Right atrium auricular region (tissue), 2 donors: ENCODE data around the gene KASH5. TPM values are rescaled to one million over a fixed set of nuclear protein-coding genes. Genes with fewer than 3 reads are reported as not detected.
"Not testable (repeated sequence)": the region's sequence is repeated elsewhere in the genome, so short reads cannot be mapped to it uniquely, and the experiment has no call there.

Source experiments
- DNase-seq: peaks from one replicate; pipeline ENCODE4 v3.0.0-alpha.2; 2019; ENCODE audit warnings: low spot score
- H3K27ac ChIP-seq, 2 donors: fragments of 200-600 bp; sonication (generic); 1 replicate in 1 of 2; 2 replicates in 1 of 2; pipeline ENCODE4 v1.5.1; 2016 to 2019
- H3K27me3 ChIP-seq, 2 donors: fragments of 200-600 bp; sonication (generic); one replicate each; pipeline versions ENCODE4 v1.5.1 to v1.6.0; 2017 to 2019
- H3K36me3 ChIP-seq: fragments of 200-600 bp; sonication (generic); one replicate; pipeline ENCODE4 v1.5.1; 2016
- H3K4me1 ChIP-seq, 2 donors: fragments of 200-600 bp; sonication (generic); one replicate each; pipeline versions ENCODE4 v1.5.1 to v1.6.0; 2017 to 2019
- H3K4me3 ChIP-seq, 2 donors: fragments of 200-600 bp; sonication (generic); 1 replicate in 1 of 2; 2 replicates in 1 of 2; pipeline ENCODE4 v1.5.1; 2017 to 2019; ENCODE audit warnings: mild to moderate bottlenecking in 1 of 2, moderate library complexity in 1 of 2
- H3K9me3 ChIP-seq, 2 donors: fragments of 200-600 bp; sonication (generic); one replicate each; pipeline ENCODE4 v1.5.1; 2019
- CTCF ChIP-seq, 2 donors: fragments of 200-600 bp; sonication (generic); IDR thresholded peaks; one replicate each; pipeline ENCODE4 v1.5.1; 2019; ENCODE audit warnings: antibody characterized with exemption in 2 of 2
- total RNA-seq, 2 donors: library from RNA; depleted of rRNA; stranded (reverse); fragments of >200 nt; gene quantifications; one replicate each; pipeline ENCODE4 v1.1.0, GENCODE V29; 2016

KASH5 gene
- total RNA-seq, 2 donors from 2014 or later = not detected

GRCh38 chr19:49441960-49442350 lies 53.9 kb downstream of the KASH5 start:
- peaks cover 0 to 16% of the 10 kb centered on the region in 2 donors for H3K4me1 ChIP-seq
- no peaks in the 10 kb centered on the region for H3K27me3 ChIP-seq
- DNase-seq = no peak
- H3K9me3 ChIP-seq = no peaks in the 10 kb centered on the region
- H3K36me3 ChIP-seq = no peaks in the 10 kb centered on the region
- H3K27ac ChIP-seq = peak overlapping the region; percentile 89 to 90
- TF ChIP-seq CTCF (IDR thresholded peaks at IDR 0.05) = no peak
- peak overlapping the region; percentile 9 to 73 for H3K4me3 ChIP-seq

- peak; percentile 73 for DNase-seq
- H3K27ac ChIP-seq = peak overlapping the region; percentile 89 to 90
- no peak for TF ChIP-seq CTCF (IDR thresholded peaks at IDR 0.05)
Measured at GRCh38 chr19:49442354-49442753, 54.3 kb downstream of the KASH5 start.

GRCh38 chr19:49442771-49443365 lies 54.8 kb downstream of the KASH5 start:
- DNase-seq = peak; percentile 95
- Histone ChIP-seq H3K27me3 (no peaks in the 10 kb centered on the region), H3K4me3 (peak overlapping the region; percentile 56 to 73), H3K9me3 (no peaks in the 10 kb centered on the region), H3K36me3 (no peaks in the 10 kb centered on the region), H3K27ac (peak overlapping the region; percentile 89 to 90), H3K4me1 (peaks cover 0 to 20% of the 10 kb centered on the region in 2 donors)
- TF ChIP-seq CTCF (IDR thresholded peaks at IDR 0.05) = no peak

More at GRCh38 chr19:49442354-49442753, 54.3 kb downstream of the KASH5 start:
- Histone ChIP-seq H3K4me3 (peak overlapping the region; percentile 56 to 73), H3K4me1 (peaks cover 0 to 16% of the 10 kb centered on the region in 2 donors), H3K9me3 (no peaks in the 10 kb centered on the region), H3K36me3 (no peaks in the 10 kb centered on the region), H3K27me3 (no peaks in the 10 kb centered on the region)

GRCh38 chr19:49443366-49444099 lies 55.5 kb downstream of the KASH5 start:
- H3K4me3 ChIP-seq = peak overlapping the region; percentile 56 to 73
- peaks cover 0 to 21% of the 10 kb centered on the region in 2 donors for H3K4me1 ChIP-seq
- no peaks in the 10 kb centered on the region for H3K27me3 ChIP-seq
- peak; percentile 96 for DNase-seq
- H3K9me3 ChIP-seq = no peaks in the 10 kb centered on the region
- TF ChIP-seq CTCF (IDR thresholded peaks at IDR 0.05) = peak; percentile 75 to 90
- H3K27ac ChIP-seq = peak overlapping the region; percentile 89 to 90
- no peaks in the 10 kb centered on the region for H3K36me3 ChIP-seq

- not testable (repeated sequence) for H3K27me3 ChIP-seq, H3K36me3 ChIP-seq, H3K27ac ChIP-seq, H3K9me3 ChIP-seq, DNase-seq
- Histone ChIP-seq H3K4me3 (peak overlapping the region in 1 of 2 donors; percentile 73), H3K4me1 (peaks cover 0 to 21% of the 10 kb centered on the region in 2 donors)
Measured at GRCh38 chr19:49444100-49444700, 56.2 kb downstream of the KASH5 start.

- no peak for DNase-seq
- Histone ChIP-seq H3K36me3 (peaks cover 5% of the 10 kb centered on the region), H3K27ac (no peak overlapping the region), H3K4me3 (no peak overlapping the region), H3K9me3 (no peaks in the 10 kb centered on the region), H3K27me3 (no peaks in the 10 kb centered on the region), H3K4me1 (peaks cover 0 to 22% of the 10 kb centered on the region in 2 donors)
- no peak for TF ChIP-seq CTCF (IDR thresholded peaks at IDR 0.05)
Measured at GRCh38 chr19:49445997-49446396, 57.9 kb downstream of the KASH5 start.
